ENCODE data around the gene CYTIP. TPM values are rescaled to one million over a fixed set of nuclear protein-coding genes. Genes with fewer than 3 reads are reported as not detected.
A peak's percentile ranks its signal among the peaks of the same experiment; 100 is the strongest.

CYTIP gene
- total RNA-seq, 2 donors from 2014 or later: 3.3 to 4.8 TPM

DNA sequence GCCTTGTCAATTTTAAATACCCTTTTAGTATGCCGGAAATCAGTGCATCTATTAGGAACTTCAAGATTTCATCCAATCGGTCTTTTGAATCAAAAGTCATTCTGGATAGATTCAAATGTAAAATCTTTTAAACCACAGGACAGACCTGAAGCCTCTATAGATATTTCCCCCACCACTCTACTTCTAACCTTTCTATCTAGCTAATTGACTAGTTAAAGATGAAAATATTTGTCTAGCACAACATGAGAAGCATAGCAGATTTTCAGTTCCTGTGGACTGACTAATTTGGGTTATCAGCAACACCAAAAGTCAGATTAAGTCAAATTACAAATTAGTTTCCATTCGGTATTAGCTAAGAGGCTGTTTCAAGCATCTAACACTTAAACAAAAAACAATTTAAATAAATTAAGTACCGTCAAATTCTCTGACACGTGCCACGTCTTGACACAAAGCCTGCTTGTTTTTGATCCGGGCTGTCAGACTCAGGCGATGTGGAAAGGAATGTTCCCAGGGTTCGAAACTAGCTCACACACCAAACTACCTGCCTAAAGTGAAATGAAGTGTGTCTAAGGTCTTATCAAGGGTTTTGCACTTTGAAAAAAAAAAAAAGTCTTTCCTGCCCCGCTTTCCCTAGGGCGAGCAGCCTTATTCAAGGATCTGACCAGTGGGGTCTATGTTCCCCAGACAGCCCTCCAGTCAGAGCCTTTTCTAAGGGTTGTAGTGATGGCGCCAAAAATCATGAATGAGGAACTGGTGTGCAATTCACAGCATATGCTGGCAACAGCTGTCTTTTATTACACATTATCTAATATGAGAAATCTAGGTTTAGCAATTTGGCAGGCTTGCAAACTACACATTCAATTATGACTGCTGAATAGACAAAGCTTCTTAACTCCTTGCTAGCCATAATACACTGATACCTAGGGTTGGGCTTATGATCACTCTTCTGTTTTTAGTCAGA is 4.7 kb downstream of the CYTIP start:
- Histone ChIP-seq H3K9me3 (no peaks in the 10 kb centered on the region), H3K27ac (peak overlapping the region in 1 of 2 donors; percentile 13), H3K36me3 (no peaks in the 10 kb centered on the region), H3K27me3 (no peaks in the 10 kb centered on the region), H3K4me1 (peaks cover 0 to 29% of the 10 kb centered on the region in 2 donors), H3K4me3 (no peak overlapping the region)
- no peak for DNase-seq (ENCODE audit: low spot score)
- TF ChIP-seq, protein P1, sequence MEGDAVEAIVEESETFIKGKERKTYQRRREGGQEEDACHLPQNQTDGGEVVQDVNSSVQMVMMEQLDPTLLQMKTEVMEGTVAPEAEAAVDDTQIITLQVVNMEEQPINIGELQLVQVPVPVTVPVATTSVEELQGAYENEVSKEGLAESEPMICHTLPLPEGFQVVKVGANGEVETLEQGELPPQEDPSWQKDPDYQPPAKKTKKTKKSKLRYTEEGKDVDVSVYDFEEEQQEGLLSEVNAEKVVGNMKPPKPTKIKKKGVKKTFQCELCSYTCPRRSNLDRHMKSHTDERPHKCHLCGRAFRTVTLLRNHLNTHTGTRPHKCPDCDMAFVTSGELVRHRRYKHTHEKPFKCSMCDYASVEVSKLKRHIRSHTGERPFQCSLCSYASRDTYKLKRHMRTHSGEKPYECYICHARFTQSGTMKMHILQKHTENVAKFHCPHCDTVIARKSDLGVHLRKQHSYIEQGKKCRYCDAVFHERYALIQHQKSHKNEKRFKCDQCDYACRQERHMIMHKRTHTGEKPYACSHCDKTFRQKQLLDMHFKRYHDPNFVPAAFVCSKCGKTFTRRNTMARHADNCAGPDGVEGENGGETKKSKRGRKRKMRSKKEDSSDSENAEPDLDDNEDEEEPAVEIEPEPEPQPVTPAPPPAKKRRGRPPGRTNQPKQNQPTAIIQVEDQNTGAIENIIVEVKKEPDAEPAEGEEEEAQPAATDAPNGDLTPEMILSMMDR (IDR thresholded peaks at IDR 0.05): no peak

GRCh38 chr2:157433394-157433793 is 10.5 kb downstream of the CYTIP start:
- TF ChIP-seq, protein P1 (IDR thresholded peaks at IDR 0.05): no peak
- H3K27me3 ChIP-seq: no peaks in the 10 kb centered on the region
- H3K36me3 ChIP-seq: no peaks in the 10 kb centered on the region
- peaks cover 0 to 20% of the 10 kb centered on the region in 2 donors for H3K4me1 ChIP-seq
- no peak overlapping the region for H3K27ac ChIP-seq
- DNase-seq (ENCODE audit: low spot score): no peak
- no peak overlapping the region for H3K4me3 ChIP-seq
- no peaks in the 10 kb centered on the region for H3K9me3 ChIP-seq

DNA sequence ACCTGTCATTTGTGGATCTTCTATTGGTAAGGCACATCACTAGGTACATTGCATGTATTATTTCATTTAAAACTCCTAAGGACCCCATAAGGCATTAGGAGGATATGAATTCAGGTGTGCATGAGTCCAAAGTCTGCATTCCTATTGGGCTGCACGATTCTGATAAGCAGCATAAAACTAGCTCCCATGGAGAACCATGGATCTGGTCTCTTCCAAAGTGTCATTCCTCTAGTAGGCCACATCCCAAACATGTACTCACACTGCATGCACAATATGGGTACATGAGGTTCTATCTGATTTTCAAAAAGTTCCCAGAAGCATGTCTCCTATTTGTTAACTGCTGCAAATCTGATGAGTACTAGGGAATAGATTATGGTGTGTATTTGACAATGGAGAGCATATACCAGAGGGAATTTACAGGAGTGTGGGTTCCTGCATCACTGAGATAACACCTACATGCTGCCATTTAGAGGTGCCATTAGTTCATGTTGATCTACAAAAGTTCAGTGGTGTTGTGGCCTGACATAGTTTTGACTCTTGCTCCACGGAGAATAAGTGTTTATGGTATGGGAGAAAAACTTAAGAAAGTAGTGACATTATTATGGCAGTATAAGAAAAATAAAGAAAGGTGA is 11.3 kb downstream of the CYTIP start:
- no peaks in the 10 kb centered on the region for H3K9me3 ChIP-seq
- no peak overlapping the region for H3K27ac ChIP-seq
- no peak for DNase-seq (ENCODE audit: low spot score)
- no peaks in the 10 kb centered on the region for H3K36me3 ChIP-seq
- peaks cover 0 to 22% of the 10 kb centered on the region in 2 donors for H3K4me1 ChIP-seq
- TF ChIP-seq, protein P1 (IDR thresholded peaks at IDR 0.05): no peak
- H3K4me3 ChIP-seq: no peak overlapping the region
- no peaks in the 10 kb centered on the region for H3K27me3 ChIP-seq

DNA sequence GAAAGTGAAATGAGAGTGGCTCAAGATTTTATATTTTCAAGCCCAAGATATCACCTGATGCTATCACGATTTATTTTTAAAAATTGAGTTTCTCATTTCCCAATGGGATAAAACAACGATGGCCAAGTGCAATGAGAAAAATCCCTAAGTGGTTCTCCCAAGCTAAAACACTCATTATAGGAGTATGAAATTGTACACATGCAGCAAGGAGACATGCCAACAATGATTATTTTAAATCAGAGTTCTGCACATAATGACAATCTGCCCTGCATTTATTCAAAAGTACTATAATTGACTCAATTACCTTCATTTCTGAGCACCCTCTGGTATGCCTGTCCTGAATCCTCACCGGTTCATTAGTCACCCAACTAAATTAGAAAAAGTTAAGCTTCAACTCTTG is 12.7 kb downstream of the CYTIP start:
- DNase-seq (ENCODE audit: low spot score): no peak
- H3K36me3 ChIP-seq: no peaks in the 10 kb centered on the region
- peaks cover 0 to 9% of the 10 kb centered on the region in 2 donors for H3K9me3 ChIP-seq
- H3K27me3 ChIP-seq: no peaks in the 10 kb centered on the region
- no peak overlapping the region for H3K27ac ChIP-seq
- TF ChIP-seq, protein P1 (IDR thresholded peaks at IDR 0.05): no peak
- peaks cover 0 to 22% of the 10 kb centered on the region in 2 donors for H3K4me1 ChIP-seq
- H3K4me3 ChIP-seq: no peak overlapping the region

GRCh38 chr2:157428500-157429175 is 15.3 kb downstream of the CYTIP start:
- Histone ChIP-seq H3K9me3 (peaks cover 0 to 19% of the 10 kb centered on the region in 2 donors), H3K36me3 (no peaks in the 10 kb centered on the region), H3K27me3 (no peaks in the 10 kb centered on the region), H3K4me1 (peaks cover 0 to 15% of the 10 kb centered on the region in 2 donors), H3K27ac (peak overlapping the region in 1 of 2 donors; percentile 48), H3K4me3 (no peak overlapping the region)
- DNase-seq (ENCODE audit: low spot score): no peak
- TF ChIP-seq, protein P1 (IDR thresholded peaks at IDR 0.05): no peak
